IPS-NIHi11 (cell line): ENCODE data around the gene KEAP1.
"Not testable (repeated sequence)": the region's sequence is repeated elsewhere in the genome, so short reads cannot be mapped to it uniquely, and the experiment has no call there.

Experiments used
- DNase-seq: peaks from one replicate; pipeline ENCODE4 v3.0.0; 2012; ENCODE audit warnings: mixed read lengths, low spot score

The KEAP1 gene

GRCh38 chr19:10499550-10500246 is 3.5 kb downstream of the KEAP1 start:
- peak; percentile 58 for DNase-seq

GRCh38 chr19:10497371-10497770 is 5.8 kb downstream of the KEAP1 start:
- DNase-seq: no peak

- no peak for DNase-seq
Measured at GRCh38 chr19:10491472-10492047, 11.6 kb downstream of the KEAP1 start.

- DNase-seq: no peak
Measured at GRCh38 chr19:10486551-10486950, 16.6 kb downstream of the KEAP1 start.

GRCh38 chr19:10478903-10479384 is 24.2 kb downstream of the KEAP1 start:
- peak; percentile 90 for DNase-seq

GRCh38 chr19:10478476-10478875 is 24.7 kb downstream of the KEAP1 start:
- no peak for DNase-seq

GRCh38 chr19:10474962-10475451 is 28.1 kb downstream of the KEAP1 start:
- no peak for DNase-seq

- no peak for DNase-seq
Measured at GRCh38 chr19:10473192-10473591, 30.0 kb downstream of the KEAP1 start.

- DNase-seq: no peak
Measured at GRCh38 chr19:10471909-10472308, 31.2 kb downstream of the KEAP1 start.

GRCh38 chr19:10468133-10468532 is 35.0 kb downstream of the KEAP1 start:
- no peak for DNase-seq

- DNase-seq: no peak
Measured at GRCh38 chr19:10467104-10467706, 36.0 kb downstream of the KEAP1 start.

- no peak for DNase-seq
Measured at GRCh38 chr19:10464456-10464855, 38.7 kb downstream of the KEAP1 start.

GRCh38 chr19:10462557-10462956 is 40.6 kb downstream of the KEAP1 start:
- DNase-seq: no peak

- DNase-seq: not testable (repeated sequence)
Measured at GRCh38 chr19:10462042-10462441, 41.1 kb downstream of the KEAP1 start.

GRCh38 chr19:10461047-10461949 is 41.9 kb downstream of the KEAP1 start:
- peak; percentile 99 for DNase-seq

- DNase-seq: no peak
Measured at GRCh38 chr19:10460714-10461046, 42.5 kb downstream of the KEAP1 start.

GRCh38 chr19:10458733-10459132 is 44.4 kb downstream of the KEAP1 start:
- DNase-seq: not testable (repeated sequence)

- peak; percentile 90 for DNase-seq
Measured at GRCh38 chr19:10454267-10454666, 48.9 kb downstream of the KEAP1 start.

- no peak for DNase-seq
Measured at GRCh38 chr19:10453852-10454251, 49.3 kb downstream of the KEAP1 start.

GRCh38 chr19:10452726-10453618 is 50.2 kb downstream of the KEAP1 start:
- no peak for DNase-seq
